Endothelial cell of umbilical vein (primary cell): ENCODE data around the gene TCF7. TPM values are rescaled to one million over a fixed set of nuclear protein-coding genes. Genes with fewer than 3 reads are reported as not detected.

Experiments
- BruUV-seq: library from RNA; stranded (reverse); fragments of 400-500 nt; replicated peaks from 2 replicates; lab custom pipeline; 2021; lab: Mats Ljungman, UMichigan
- CTCF ChIA-PET: fragments of 300-600, 350-600 bp; sonication (Branson Sonifier 250); formaldehyde crosslinking; loops from one replicate; lab custom pipeline; 2021; ENCODE audit warnings: antibody characterized with exemption, inconsistent platforms; lab: Charles Lee
- POLR2A ChIA-PET: fragments of 300-600, 350-600 bp; sonication (Branson Sonifier 250); formaldehyde crosslinking; loops from one replicate; lab custom pipeline; 2021; ENCODE audit warnings: antibody characterized with exemption, inconsistent platforms; lab: Charles Lee
- DNase-seq: peaks from one replicate; pipeline ENCODE4 v3.0.0-alpha.2; 2011; ENCODE audit warnings: low read depth, low spot score
- FAIRE-seq: peaks from 2 replicates; lab custom pipeline; 2011; peaks lifted over from hg19 to GRCh38; lab: Jason Lieb, UNC
- H2AFZ ChIP-seq: 2 replicates; pipeline ENCODE4 v1.6.0; 2012; ENCODE audit warnings: low read depth, low read length, control low read depth, inconsistent platforms
- H3K27ac ChIP-seq: 2 replicates; pipeline ENCODE4 v1.5.1; 2011; ENCODE audit warnings: low read depth, mild to moderate bottlenecking, control low read depth, low read length, moderate library complexity; ENCODE audit not compliant: insufficient read depth
- H3K27me3 ChIP-seq, 2 experiments: 2 replicates each; pipeline versions ENCODE4 v1.6.0 to v1.6.1; 2011; ENCODE audit warnings: low read length in 2 of 2, mixed read lengths in 1 of 2; ENCODE audit not compliant: control insufficient read depth in 2 of 2, insufficient read depth in 2 of 2
- H3K36me3 ChIP-seq, 2 experiments: 2 replicates in 1 of 2; 3 replicates in 1 of 2; pipeline ENCODE4 v1.5.1; 2011; ENCODE audit warnings: low read length in 2 of 2, mild to moderate bottlenecking in 1 of 2, moderate library complexity in 1 of 2; ENCODE audit not compliant: control insufficient read depth in 2 of 2, insufficient read depth in 2 of 2; ENCODE audit errors: extremely low read depth in 1 of 2
- H3K4me1 ChIP-seq: 3 replicates; pipeline ENCODE4 v1.5.1; 2011; ENCODE audit warnings: mild to moderate bottlenecking, low read length; ENCODE audit not compliant: control insufficient read depth, insufficient read depth; ENCODE audit errors: extremely low read depth
- H3K4me2 ChIP-seq: 2 replicates; pipeline ENCODE4 v1.6.1; 2011; ENCODE audit warnings: low read length, control low read depth, mixed read lengths; ENCODE audit not compliant: insufficient read depth
- H3K4me3 ChIP-seq, 3 experiments: fragments of 200-600 bp in 1 of 3; sonication (generic), shearing (Covaris generic) in 1 of 3; replicated peaks in 1 of 3; 2 replicates each; pipeline ENCODE4 v1.5.1; 2011 to 2016; ENCODE audit warnings: control low read depth in 3 of 3, low read length in 3 of 3, mild to moderate bottlenecking in 2 of 3, inconsistent platforms in 1 of 3, low read depth in 1 of 3, moderate library complexity in 1 of 3; ENCODE audit not compliant: insufficient read depth in 1 of 3
- H3K79me2 ChIP-seq: 2 replicates; pipeline ENCODE4 v1.6.0; 2012; ENCODE audit warnings: low read length, inconsistent platforms; ENCODE audit not compliant: control insufficient read depth, insufficient read depth
- H3K9ac ChIP-seq: replicated peaks from 2 replicates; pipeline ENCODE3; 2011; ENCODE audit warnings: low read length, control low read depth; ENCODE audit not compliant: insufficient read depth; ENCODE audit errors: extremely low read depth
- H3K9me1 ChIP-seq: replicated peaks from 3 replicates; pipeline ENCODE4 v1.6.0; 2011; ENCODE audit warnings: mild to moderate bottlenecking, low read length; ENCODE audit not compliant: control insufficient read depth, insufficient read depth; ENCODE audit errors: extremely low read depth
- H3K9me3 ChIP-seq: replicated peaks from 2 replicates; pipeline ENCODE4 v1.5.1; 2012; ENCODE audit warnings: low read length, inconsistent platforms; ENCODE audit not compliant: control insufficient read depth, insufficient read depth
- H4K20me1 ChIP-seq: replicated peaks from 2 replicates; pipeline ENCODE3; 2011; ENCODE audit warnings: mild to moderate bottlenecking, low read length; ENCODE audit not compliant: control insufficient read depth, insufficient read depth; ENCODE audit errors: extremely low read depth
- EZH2 ChIP-seq: IDR thresholded peaks from 2 replicates; pipeline ENCODE4 v1.6.1; 2012; ENCODE audit warnings: borderline replicate concordance, low read depth, mild to moderate bottlenecking, moderate library complexity, low read length, inconsistent platforms; ENCODE audit not compliant: severe bottlenecking
- FOS ChIP-seq: IDR thresholded peaks from 2 replicates; pipeline ENCODE4 v1.6.1; 2011; ENCODE audit warnings: mild to moderate bottlenecking, low read length, moderate library complexity, borderline replicate concordance; ENCODE audit not compliant: insufficient read depth
- GATA2 ChIP-seq: IDR thresholded peaks from 2 replicates; pipeline ENCODE4 v1.7.0; 2011; ENCODE audit warnings: low read depth, mild to moderate bottlenecking, moderate library complexity, mixed read lengths, low read length; ENCODE audit not compliant: insufficient read length, insufficient read depth
- JUN ChIP-seq: IDR thresholded peaks from 2 replicates; pipeline ENCODE4 v1.6.1; 2011; ENCODE audit warnings: borderline replicate concordance, low read depth; ENCODE audit not compliant: insufficient read length, insufficient read depth
- MYC ChIP-seq: IDR thresholded peaks from one replicate; pipeline ENCODE4 v1.6.1; 2011; ENCODE audit warnings: mild to moderate bottlenecking, low read depth, low read length
- POLR2A ChIP-seq: IDR thresholded peaks from 2 replicates; pipeline ENCODE4 v1.6.1; 2012; ENCODE audit warnings: low read depth, mild to moderate bottlenecking, control low read depth, low read length
- POLR2AphosphoS5 ChIP-seq: IDR thresholded peaks from 2 replicates; pipeline ENCODE4 v1.6.1; 2012; ENCODE audit warnings: low read depth, mild to moderate bottlenecking, control low read depth, low read length, moderate library complexity; ENCODE audit not compliant: insufficient read depth
- dilution Hi-C: fragments of 300-500 bp; cut with MboI; formaldehyde crosslinking; loops from one replicate; pipeline ENCODE4 v1.15.0; 2019; ENCODE audit warnings: low sequenced_read_pairs; ENCODE audit not compliant: extremely low pct_ligation_motif_present
- intact Hi-C: fragments of 100-400 bp; cut with micrococcal nuclease; formaldehyde crosslinking; loops from one replicate; pipeline ENCODE4 v1.10.0; 2022
- polyA plus RNA-seq, 4 experiments: library from polyadenylated mRNA; depleted of rRNA in 3 of 4; stranded (reverse) in 3 of 4; unstranded in 1 of 4; fragments of >200 nt; gene quantifications; 2 replicates each; pipeline versions ENCODE4 v1.2.1 to v1.2.3, GENCODE V29; 2011 to 2012; ENCODE audit warnings: missing spikeins in 1 of 4
- total RNA-seq: library from RNA; stranded (reverse); gene quantifications from 2 replicates; pipeline ENCODE4 v1.2.3, GENCODE V29; 2021
- TF ChIP-seq, protein P1 (sequence below): IDR thresholded peaks from 2 replicates; pipeline ENCODE4 v1.6.1; 2011; ENCODE audit not compliant: insufficient read depth, insufficient read length
- TF ChIP-seq, protein P2 (sequence below), 2 donors: IDR thresholded peaks; 1 replicate in 1 of 2; 2 replicates in 1 of 2; pipeline ENCODE4 v1.5.1; 2011; ENCODE audit warnings: low read length in 2 of 2, mild to moderate bottlenecking in 2 of 2, moderate library complexity in 2 of 2, control low read depth in 1 of 2, inconsistent platforms in 1 of 2, low read depth in 1 of 2; ENCODE audit not compliant: insufficient read depth in 1 of 2; ENCODE audit errors: extremely low read depth in 1 of 2

The TCF7 gene
- total and polyA plus RNA-seq, 2 donors (not counting 3 experiments of a cell fraction or from before 2014, with no cell fraction given) = 1.8 to 2.5 TPM

DNA sequence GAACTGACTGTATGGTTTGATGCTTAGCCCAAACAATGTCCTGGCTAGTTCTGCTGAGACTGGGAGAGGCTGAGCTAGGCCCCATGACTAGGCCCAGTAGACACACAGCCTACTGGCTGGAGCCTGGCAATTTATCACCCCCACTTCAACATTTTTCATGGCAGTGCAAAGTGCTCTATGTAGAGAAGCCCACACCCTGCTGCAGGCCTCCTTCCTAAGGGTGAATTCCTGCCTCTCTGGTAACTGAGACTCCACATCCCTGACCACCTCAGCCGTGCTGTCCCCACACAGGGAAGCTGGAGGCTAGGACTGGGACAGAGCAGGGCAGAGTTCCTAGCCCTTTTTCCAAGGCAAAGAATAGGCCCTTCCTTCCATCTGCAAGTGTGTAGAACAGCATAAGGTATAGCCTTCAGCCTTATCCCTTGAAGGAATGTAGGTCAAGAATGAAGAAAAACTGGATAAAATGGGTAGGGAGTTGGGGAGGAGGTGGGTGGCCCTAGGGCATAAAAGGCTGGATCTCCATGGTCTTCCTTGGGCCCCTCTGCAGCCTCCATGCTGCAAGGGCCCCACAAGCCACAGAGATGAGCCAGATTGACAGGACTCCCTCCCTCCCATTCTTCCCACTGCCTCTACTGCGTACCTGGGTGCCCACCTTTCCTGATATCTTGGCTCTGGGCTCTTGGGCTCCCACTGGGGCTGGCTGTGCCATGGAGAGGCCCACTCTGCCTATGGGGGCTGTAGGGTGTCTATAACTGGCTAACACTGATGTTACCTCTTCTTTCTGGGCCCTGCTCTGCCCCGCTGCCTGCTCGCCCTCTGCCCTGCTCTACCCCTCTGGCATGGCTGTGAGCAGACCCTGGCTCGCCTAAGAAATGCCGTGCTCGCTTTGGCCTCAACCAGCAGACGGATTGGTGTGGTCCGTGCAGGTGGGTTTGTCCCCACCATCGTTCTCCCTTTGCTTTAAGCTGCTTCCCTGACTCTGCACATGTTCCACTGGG, 29.8 kb downstream of the TCF7 start:
- Histone ChIP-seq H3K4me2 (no peak overlapping the region), H4K20me1 (no peaks in the 10 kb centered on the region), H3K4me3 (no peak overlapping the region), H3K27me3 (no peaks in the 10 kb centered on the region), H3K9ac (no peak overlapping the region), H2AFZ (no peak overlapping the region), H3K9me3 (no peaks in the 10 kb centered on the region), H3K4me1 (no peaks in the 10 kb centered on the region), H3K79me2 (peaks cover 11% of the 10 kb centered on the region), H3K36me3 (peaks cover 7 to 34% of the 10 kb centered on the region in 2 experiments), H3K27ac (no peak overlapping the region), H3K9me1 (no peaks in the 10 kb centered on the region)
- dilution Hi-C loops = no loop called here
- no peak for FAIRE-seq
- intact Hi-C loops = no loop called here
- POLR2A ChIA-PET = no interaction called here
- CTCF ChIA-PET = interaction anchor here (1.1 to 15.2 kb wide), 4 partner anchors 37 to 102 kb away, joined by 4 to 517 read pairs (median 69); no protein-coding TSS in a partner anchor
- TF ChIP-seq POLR2AphosphoS5 (no peak), EZH2 (no peak), POLR2A (no peak), FOS (no peak), MYC (no peak), JUN (no peak), GATA2 (no peak)
- TF ChIP-seq, protein P1, sequence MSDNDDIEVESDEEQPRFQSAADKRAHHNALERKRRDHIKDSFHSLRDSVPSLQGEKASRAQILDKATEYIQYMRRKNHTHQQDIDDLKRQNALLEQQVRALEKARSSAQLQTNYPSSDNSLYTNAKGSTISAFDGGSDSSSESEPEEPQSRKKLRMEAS = no peak
- TF ChIP-seq, protein P2, sequence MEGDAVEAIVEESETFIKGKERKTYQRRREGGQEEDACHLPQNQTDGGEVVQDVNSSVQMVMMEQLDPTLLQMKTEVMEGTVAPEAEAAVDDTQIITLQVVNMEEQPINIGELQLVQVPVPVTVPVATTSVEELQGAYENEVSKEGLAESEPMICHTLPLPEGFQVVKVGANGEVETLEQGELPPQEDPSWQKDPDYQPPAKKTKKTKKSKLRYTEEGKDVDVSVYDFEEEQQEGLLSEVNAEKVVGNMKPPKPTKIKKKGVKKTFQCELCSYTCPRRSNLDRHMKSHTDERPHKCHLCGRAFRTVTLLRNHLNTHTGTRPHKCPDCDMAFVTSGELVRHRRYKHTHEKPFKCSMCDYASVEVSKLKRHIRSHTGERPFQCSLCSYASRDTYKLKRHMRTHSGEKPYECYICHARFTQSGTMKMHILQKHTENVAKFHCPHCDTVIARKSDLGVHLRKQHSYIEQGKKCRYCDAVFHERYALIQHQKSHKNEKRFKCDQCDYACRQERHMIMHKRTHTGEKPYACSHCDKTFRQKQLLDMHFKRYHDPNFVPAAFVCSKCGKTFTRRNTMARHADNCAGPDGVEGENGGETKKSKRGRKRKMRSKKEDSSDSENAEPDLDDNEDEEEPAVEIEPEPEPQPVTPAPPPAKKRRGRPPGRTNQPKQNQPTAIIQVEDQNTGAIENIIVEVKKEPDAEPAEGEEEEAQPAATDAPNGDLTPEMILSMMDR (IDR thresholded peaks at IDR 0.05; ENCODE audit: extremely low read depth in 1 of 2, insufficient read depth in 1 of 2, low read depth in 1 of 2, low read length in 2 of 2) = no peak
- DNase-seq = no peak
- BruUV-seq = no TSS peak
